Measurements from ENCODE around the gene LAMA3.

DNA sequence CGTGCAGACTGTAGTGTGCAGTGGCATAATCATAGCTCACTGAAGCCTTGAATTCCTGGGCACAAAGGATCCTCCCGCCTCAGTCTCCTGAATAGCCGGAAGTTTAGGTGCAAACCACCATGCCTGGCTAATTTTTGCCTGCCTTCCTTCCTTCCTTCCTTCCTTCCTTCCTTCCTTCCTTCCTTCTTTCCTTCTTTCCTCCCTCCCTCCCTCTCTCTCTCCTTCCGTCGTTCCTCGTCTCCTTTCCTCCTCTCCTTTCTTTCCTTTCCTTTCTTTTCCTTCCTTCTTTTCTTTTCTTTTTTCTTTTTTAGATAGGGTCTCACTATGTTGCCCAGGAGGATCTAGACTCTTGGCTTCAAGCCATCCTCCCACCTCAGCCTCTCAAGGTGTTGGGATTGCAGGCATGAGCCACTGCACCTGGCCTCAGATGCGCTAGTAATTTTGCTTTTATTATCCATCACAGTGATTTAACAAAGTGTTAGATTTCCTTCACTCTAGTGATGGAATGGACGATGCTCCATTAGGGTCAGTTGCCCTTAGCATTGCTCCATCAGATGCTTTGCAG is 20.0 kb upstream of the LAMA3 start:
- no peak for TF ChIP-seq POLR2A (IDR thresholded peaks at IDR 0.05)
- TF ChIP-seq, protein P1, sequence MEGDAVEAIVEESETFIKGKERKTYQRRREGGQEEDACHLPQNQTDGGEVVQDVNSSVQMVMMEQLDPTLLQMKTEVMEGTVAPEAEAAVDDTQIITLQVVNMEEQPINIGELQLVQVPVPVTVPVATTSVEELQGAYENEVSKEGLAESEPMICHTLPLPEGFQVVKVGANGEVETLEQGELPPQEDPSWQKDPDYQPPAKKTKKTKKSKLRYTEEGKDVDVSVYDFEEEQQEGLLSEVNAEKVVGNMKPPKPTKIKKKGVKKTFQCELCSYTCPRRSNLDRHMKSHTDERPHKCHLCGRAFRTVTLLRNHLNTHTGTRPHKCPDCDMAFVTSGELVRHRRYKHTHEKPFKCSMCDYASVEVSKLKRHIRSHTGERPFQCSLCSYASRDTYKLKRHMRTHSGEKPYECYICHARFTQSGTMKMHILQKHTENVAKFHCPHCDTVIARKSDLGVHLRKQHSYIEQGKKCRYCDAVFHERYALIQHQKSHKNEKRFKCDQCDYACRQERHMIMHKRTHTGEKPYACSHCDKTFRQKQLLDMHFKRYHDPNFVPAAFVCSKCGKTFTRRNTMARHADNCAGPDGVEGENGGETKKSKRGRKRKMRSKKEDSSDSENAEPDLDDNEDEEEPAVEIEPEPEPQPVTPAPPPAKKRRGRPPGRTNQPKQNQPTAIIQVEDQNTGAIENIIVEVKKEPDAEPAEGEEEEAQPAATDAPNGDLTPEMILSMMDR (IDR thresholded peaks at IDR 0.05): no peak

Measured in Peyer's patch (tissue), 4 donors.